ENCODE measurements around the gene IRF7.

Gene IRF7

GRCh38 chr11:578276-579035 is 37.3 kb downstream of the IRF7 start:
- no peak for TF ChIP-seq ZBTB7A (IDR thresholded peaks at IDR 0.05; ENCODE audit: low read depth)
- no peak for TF ChIP-seq FOXM1 (IDR thresholded peaks at IDR 0.05; ENCODE audit: borderline replicate concordance, low read depth)
- TF ChIP-seq MAX (IDR thresholded peaks at IDR 0.05), result no peak
- no peak for TF ChIP-seq CREB1 (IDR thresholded peaks at IDR 0.05; ENCODE audit: low read depth)
- TF ChIP-seq EGR1 (IDR thresholded peaks at IDR 0.05), result no peak
- no peak for TF ChIP-seq YY1 (IDR thresholded peaks at IDR 0.05; ENCODE audit: low read depth)
- TF ChIP-seq TAF1 (IDR thresholded peaks at IDR 0.05; ENCODE audit: low read depth), result no peak
- TF ChIP-seq USF1 (IDR thresholded peaks at IDR 0.05), result no peak
- TF ChIP-seq EP300 (IDR thresholded peaks at IDR 0.05; ENCODE audit: borderline replicate concordance), result no peak
- TF ChIP-seq, protein P1, sequence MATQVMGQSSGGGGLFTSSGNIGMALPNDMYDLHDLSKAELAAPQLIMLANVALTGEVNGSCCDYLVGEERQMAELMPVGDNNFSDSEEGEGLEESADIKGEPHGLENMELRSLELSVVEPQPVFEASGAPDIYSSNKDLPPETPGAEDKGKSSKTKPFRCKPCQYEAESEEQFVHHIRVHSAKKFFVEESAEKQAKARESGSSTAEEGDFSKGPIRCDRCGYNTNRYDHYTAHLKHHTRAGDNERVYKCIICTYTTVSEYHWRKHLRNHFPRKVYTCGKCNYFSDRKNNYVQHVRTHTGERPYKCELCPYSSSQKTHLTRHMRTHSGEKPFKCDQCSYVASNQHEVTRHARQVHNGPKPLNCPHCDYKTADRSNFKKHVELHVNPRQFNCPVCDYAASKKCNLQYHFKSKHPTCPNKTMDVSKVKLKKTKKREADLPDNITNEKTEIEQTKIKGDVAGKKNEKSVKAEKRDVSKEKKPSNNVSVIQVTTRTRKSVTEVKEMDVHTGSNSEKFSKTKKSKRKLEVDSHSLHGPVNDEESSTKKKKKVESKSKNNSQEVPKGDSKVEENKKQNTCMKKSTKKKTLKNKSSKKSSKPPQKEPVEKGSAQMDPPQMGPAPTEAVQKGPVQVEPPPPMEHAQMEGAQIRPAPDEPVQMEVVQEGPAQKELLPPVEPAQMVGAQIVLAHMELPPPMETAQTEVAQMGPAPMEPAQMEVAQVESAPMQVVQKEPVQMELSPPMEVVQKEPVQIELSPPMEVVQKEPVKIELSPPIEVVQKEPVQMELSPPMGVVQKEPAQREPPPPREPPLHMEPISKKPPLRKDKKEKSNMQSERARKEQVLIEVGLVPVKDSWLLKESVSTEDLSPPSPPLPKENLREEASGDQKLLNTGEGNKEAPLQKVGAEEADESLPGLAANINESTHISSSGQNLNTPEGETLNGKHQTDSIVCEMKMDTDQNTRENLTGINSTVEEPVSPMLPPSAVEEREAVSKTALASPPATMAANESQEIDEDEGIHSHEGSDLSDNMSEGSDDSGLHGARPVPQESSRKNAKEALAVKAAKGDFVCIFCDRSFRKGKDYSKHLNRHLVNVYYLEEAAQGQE (IDR thresholded peaks at IDR 0.05; ENCODE audit: low read depth), result no peak
- no peak for TF ChIP-seq TCF12 (IDR thresholded peaks at IDR 0.05; ENCODE audit: low read depth)
- no peak for TF ChIP-seq CEBPB (IDR thresholded peaks at IDR 0.05)
- no peak for TF ChIP-seq NFIC (IDR thresholded peaks at IDR 0.05)
- no peak for TF ChIP-seq TEAD4 (IDR thresholded peaks at IDR 0.05)
- TF ChIP-seq RAD21 (IDR thresholded peaks at IDR 0.05; ENCODE audit: low read depth), result no peak

DNA sequence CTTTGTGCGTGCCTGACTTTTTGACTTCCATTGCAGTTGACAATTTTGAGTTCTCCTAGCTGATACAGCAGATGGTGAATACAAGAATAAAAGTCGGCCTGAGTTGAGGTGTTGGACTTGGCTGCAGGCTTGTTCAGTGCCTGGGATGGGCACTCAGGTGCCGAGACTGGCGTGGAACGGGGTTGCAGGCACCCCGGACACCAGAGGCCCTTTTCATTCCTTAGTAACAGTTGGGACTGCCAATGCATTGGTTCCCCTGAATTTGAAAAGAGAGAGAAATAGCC is 38.2 kb downstream of the IRF7 start:
- TF ChIP-seq EGR1 (IDR thresholded peaks at IDR 0.05) (no peak), ZBTB7A (IDR thresholded peaks at IDR 0.05; ENCODE audit: low read depth) (no peak), EP300 (IDR thresholded peaks at IDR 0.05; ENCODE audit: borderline replicate concordance) (no peak), MAX (IDR thresholded peaks at IDR 0.05) (no peak), USF1 (IDR thresholded peaks at IDR 0.05) (no peak), NFIC (IDR thresholded peaks at IDR 0.05) (no peak), YY1 (IDR thresholded peaks at IDR 0.05; ENCODE audit: low read depth) (no peak), CEBPB (IDR thresholded peaks at IDR 0.05) (no peak), TEAD4 (IDR thresholded peaks at IDR 0.05) (no peak), TAF1 (IDR thresholded peaks at IDR 0.05; ENCODE audit: low read depth) (no peak), FOXM1 (IDR thresholded peaks at IDR 0.05; ENCODE audit: borderline replicate concordance, low read depth) (no peak), TCF12 (IDR thresholded peaks at IDR 0.05; ENCODE audit: low read depth) (no peak), CREB1 (IDR thresholded peaks at IDR 0.05; ENCODE audit: low read depth) (no peak)
- TF ChIP-seq, protein P1 (IDR thresholded peaks at IDR 0.05; ENCODE audit: low read depth), result no peak

GRCh38 chr11:576811-577610 is 38.7 kb downstream of the IRF7 start:
- TF ChIP-seq EP300 (IDR thresholded peaks at IDR 0.05; ENCODE audit: borderline replicate concordance) (no peak), USF1 (IDR thresholded peaks at IDR 0.05) (no peak), CEBPB (IDR thresholded peaks at IDR 0.05) (no peak), TEAD4 (IDR thresholded peaks at IDR 0.05) (no peak), EGR1 (IDR thresholded peaks at IDR 0.05) (no peak), FOXM1 (IDR thresholded peaks at IDR 0.05; ENCODE audit: borderline replicate concordance, low read depth) (no peak), CREB1 (IDR thresholded peaks at IDR 0.05; ENCODE audit: low read depth) (no peak), NFIC (IDR thresholded peaks at IDR 0.05) (no peak), TCF12 (IDR thresholded peaks at IDR 0.05; ENCODE audit: low read depth) (no peak), MAX (IDR thresholded peaks at IDR 0.05) (no peak), ZBTB7A (IDR thresholded peaks at IDR 0.05; ENCODE audit: low read depth) (no peak), TAF1 (IDR thresholded peaks at IDR 0.05; ENCODE audit: low read depth) (no peak), RAD21 (IDR thresholded peaks at IDR 0.05; ENCODE audit: low read depth) (no peak)
- TF ChIP-seq, protein P1 (IDR thresholded peaks at IDR 0.05; ENCODE audit: low read depth), result no peak
